PC-3 (cell line): ENCODE results near the gene TOPBP1. TPM values are rescaled to one million over a fixed set of nuclear protein-coding genes. Genes with fewer than 3 reads are reported as not detected.
A peak's percentile ranks its signal among the peaks of the same experiment; 100 is the strongest.

Source experiments
- ATAC-seq: fragments of 200-7000 bp; cut with Tn5 transposase; 2 replicates; pipeline ENCODE4 v1.9.1; 2020; ENCODE audit warnings: mild to moderate bottlenecking, moderate library complexity
- BruUV-seq: library from RNA; stranded (reverse); fragments of 400-500 nt; replicated peaks from 2 replicates; lab custom pipeline; 2021; lab: Mats Ljungman, UMichigan
- CTCF ChIA-PET: fragments of 300-600 bp; sonication (Branson Sonifier 250); formaldehyde crosslinking; loops from one replicate; lab custom pipeline; 2022; ENCODE audit warnings: antibody characterized with exemption; lab: Charles Lee
- POLR2A ChIA-PET: fragments of 300-600 bp; sonication (Branson Sonifier 250); formaldehyde crosslinking; loops from one replicate; lab custom pipeline; 2022; ENCODE audit warnings: antibody characterized with exemption; ENCODE audit not compliant: unreplicated experiment; lab: Charles Lee
- DNase-seq: peaks from one replicate; pipeline ENCODE4 v3.0.0-alpha.2; 2015
- H2AFZ ChIP-seq: fragments of 300-600 bp; sonication (generic); 2 replicates; pipeline ENCODE4 v1.6.0; 2016; ENCODE audit warnings: antibody characterized with exemption, low read length
- H3F3A ChIP-seq: fragments of 300-600 bp; sonication (generic); one replicate; pipeline ENCODE4 v1.6.0; 2017; ENCODE audit warnings: antibody characterized with exemption, low read length, control low read depth, mild to moderate bottlenecking; ENCODE audit not compliant: unreplicated experiment
- H3K27ac ChIP-seq: fragments of 300-600 bp; sonication (generic); 2 replicates; pipeline ENCODE4 v1.5.1; 2016; ENCODE audit warnings: mild to moderate bottlenecking, low read length
- H3K27me3 ChIP-seq: fragments of 300-600 bp; sonication (generic); 2 replicates; pipeline ENCODE4 v1.6.1; 2016; ENCODE audit warnings: low read length, mixed read lengths
- H3K36me3 ChIP-seq: fragments of 300-600 bp; sonication (generic); 2 replicates; pipeline ENCODE4 v1.6.1; 2016; ENCODE audit warnings: low read depth, mixed run types, low read length, mixed read lengths
- H3K4me1 ChIP-seq: fragments of 300-600 bp; sonication (generic); 2 replicates; pipeline ENCODE4 v1.5.1; 2016; ENCODE audit warnings: low read length; ENCODE audit not compliant: insufficient read depth
- H3K4me2 ChIP-seq: fragments of 300-600 bp; sonication (generic); 2 replicates; pipeline ENCODE4 v1.6.0; 2016; ENCODE audit warnings: low read length
- H3K4me3 ChIP-seq: fragments of 300-600 bp; sonication (generic); 2 replicates; pipeline ENCODE4 v1.5.1; 2016; ENCODE audit warnings: mild to moderate bottlenecking, low read length, mixed read lengths
- H3K79me2 ChIP-seq: fragments of 300-600 bp; sonication (generic); 2 replicates; pipeline ENCODE4 v1.6.1; 2017; ENCODE audit warnings: low read length, mixed read lengths
- H3K9ac ChIP-seq: fragments of 300-600 bp; sonication (generic); 2 replicates; pipeline ENCODE4 v1.6.0; 2016; ENCODE audit warnings: mild to moderate bottlenecking, low read length
- H3K9me2 ChIP-seq: fragments of 300-600 bp; sonication (generic); replicated peaks from 2 replicates; pipeline ENCODE4 v1.6.1; 2016; ENCODE audit warnings: mixed run types, low read length, mixed read lengths
- H3K9me3 ChIP-seq: fragments of 300-600 bp; sonication (generic); 2 replicates; pipeline ENCODE4 v1.6.1; 2016; ENCODE audit warnings: low read length, mixed read lengths
- H4K20me1 ChIP-seq: fragments of 300-600 bp; sonication (generic); 2 replicates; pipeline ENCODE4 v1.6.1; 2016; ENCODE audit warnings: low read length, mixed read lengths
- EZH2 ChIP-seq: fragments of 300-600 bp; sonication (generic); IDR thresholded peaks from one replicate; pipeline ENCODE4 v1.6.1; 2017; ENCODE audit warnings: antibody characterized with exemption, mild to moderate bottlenecking, low read length; ENCODE audit not compliant: unreplicated experiment
- EZH2phosphoT487 ChIP-seq: fragments of 300-600 bp; sonication (generic); IDR thresholded peaks from 2 replicates; pipeline ENCODE4 v1.6.1; 2018; ENCODE audit warnings: mild to moderate bottlenecking, antibody characterized with exemption, low read length, borderline replicate concordance
- intact Hi-C: fragments of 100-400 bp; cut with micrococcal nuclease; formaldehyde crosslinking; loops from 2 replicates; pipeline ENCODE4 v1.9.0; 2023
- total RNA-seq: library from RNA; depleted of rRNA; stranded (reverse); fragments of >200 nt; gene quantifications from 2 replicates; pipeline ENCODE4 v1.2.3, GENCODE V29; 2014
- TF ChIP-seq, protein P1 (sequence below): fragments of 300-600 bp; sonication (generic); conservative IDR thresholded peaks from 2 replicates; pipeline ENCODE4 v1.5.1; 2017; ENCODE audit warnings: antibody characterized with exemption, low read depth, mild to moderate bottlenecking, low read length

TOPBP1 gene
- total RNA-seq, 1 experiment from 2014 or later: 42.4 TPM

DNA sequence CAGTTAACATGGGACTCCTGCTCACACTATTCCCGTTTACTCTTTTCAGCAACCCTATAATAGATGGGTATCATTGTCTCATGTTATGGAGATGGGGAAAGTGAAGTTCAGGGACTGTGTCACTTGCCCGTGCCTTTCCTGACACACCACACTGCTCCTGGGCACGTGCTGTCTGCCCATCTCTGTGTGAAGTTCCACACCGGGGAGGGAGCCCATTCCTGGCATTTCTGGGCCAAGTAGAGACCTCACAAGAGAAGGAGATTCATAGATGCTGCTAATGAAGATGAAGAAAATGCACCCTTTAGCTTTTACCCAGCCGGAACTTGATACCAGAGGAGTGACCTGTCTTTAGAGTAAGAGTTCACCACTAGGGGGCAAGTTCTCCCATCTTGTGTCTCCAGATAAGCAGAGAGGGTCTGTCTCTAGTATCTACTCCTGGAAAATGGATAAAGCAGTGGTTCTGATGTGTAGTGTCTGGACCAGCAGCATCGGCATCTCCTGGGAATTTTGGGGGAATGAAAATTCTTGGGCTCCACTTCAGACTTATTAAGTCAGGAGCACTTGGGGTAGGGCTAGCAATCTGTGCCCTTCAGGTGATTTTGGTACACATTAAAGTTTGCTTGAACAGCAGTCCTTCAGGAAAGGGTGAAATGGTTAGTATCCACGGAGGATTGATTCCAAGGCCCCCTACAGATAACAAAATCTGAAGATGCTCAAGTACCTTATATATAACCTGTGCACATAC is 2.0 kb upstream of the TOPBP1 start:
- H3K9ac ChIP-seq: no peak overlapping the region
- peaks cover 41% of the 10 kb centered on the region for H3K79me2 ChIP-seq
- ChIA-PET POLR2A (no interaction called here), CTCF (no interaction called here)
- intact Hi-C loops: loop anchor here (5.0 kb wide), 3 partner anchors 71 to 264 kb away; partner anchors contain the start of gene SRPRB
- no peaks in the 10 kb centered on the region for H3K9me3 ChIP-seq
- ATAC-seq (peak; percentile 39; the same call in 1 of the 2 replicates), DNase-seq (peak; percentile 66)
- TF ChIP-seq, protein P1, sequence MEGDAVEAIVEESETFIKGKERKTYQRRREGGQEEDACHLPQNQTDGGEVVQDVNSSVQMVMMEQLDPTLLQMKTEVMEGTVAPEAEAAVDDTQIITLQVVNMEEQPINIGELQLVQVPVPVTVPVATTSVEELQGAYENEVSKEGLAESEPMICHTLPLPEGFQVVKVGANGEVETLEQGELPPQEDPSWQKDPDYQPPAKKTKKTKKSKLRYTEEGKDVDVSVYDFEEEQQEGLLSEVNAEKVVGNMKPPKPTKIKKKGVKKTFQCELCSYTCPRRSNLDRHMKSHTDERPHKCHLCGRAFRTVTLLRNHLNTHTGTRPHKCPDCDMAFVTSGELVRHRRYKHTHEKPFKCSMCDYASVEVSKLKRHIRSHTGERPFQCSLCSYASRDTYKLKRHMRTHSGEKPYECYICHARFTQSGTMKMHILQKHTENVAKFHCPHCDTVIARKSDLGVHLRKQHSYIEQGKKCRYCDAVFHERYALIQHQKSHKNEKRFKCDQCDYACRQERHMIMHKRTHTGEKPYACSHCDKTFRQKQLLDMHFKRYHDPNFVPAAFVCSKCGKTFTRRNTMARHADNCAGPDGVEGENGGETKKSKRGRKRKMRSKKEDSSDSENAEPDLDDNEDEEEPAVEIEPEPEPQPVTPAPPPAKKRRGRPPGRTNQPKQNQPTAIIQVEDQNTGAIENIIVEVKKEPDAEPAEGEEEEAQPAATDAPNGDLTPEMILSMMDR: peak; percentile 72
- TF ChIP-seq EZH2phosphoT487: no peak
- H3F3A ChIP-seq: no peaks in the 10 kb centered on the region
- H3K4me2 ChIP-seq: no peak overlapping the region
- H3K36me3 ChIP-seq: 0 out of 2 replicates have a peak, but pooled peaks cover 4% of the 10 kb centered on the region
- peaks cover 12% of the 10 kb centered on the region; the same call in 1 of the 2 replicates for H3K4me1 ChIP-seq
- no TSS peak for BruUV-seq
- H3K9me2 ChIP-seq: no peaks in the 10 kb centered on the region
- H4K20me1 ChIP-seq: no peaks in the 10 kb centered on the region
- H3K27ac ChIP-seq: no peak overlapping the region
- H3K4me3 ChIP-seq: no peak overlapping the region
- H3K27me3 ChIP-seq: no peaks in the 10 kb centered on the region
- no peak overlapping the region for H2AFZ ChIP-seq

DNA sequence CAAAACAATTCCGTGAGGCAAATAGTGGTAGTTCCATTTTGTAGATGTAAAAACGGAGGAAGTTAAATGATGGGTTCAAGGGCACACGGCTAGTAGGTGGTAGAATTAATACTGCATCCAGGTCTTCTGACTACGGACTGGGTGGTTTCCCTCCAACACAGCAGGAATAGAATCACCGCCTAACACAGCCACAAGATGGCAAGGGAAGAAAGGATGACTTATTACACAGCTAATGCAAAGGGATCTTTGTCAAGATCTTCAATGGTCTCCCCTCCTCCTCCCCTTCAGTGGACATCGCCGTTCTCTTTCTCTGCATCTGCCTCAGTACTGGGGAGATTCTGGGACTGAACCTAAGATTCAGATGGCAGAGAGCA is 524 bp upstream of the TOPBP1 start:
- peaks cover 14% of the 10 kb centered on the region; the same call in 1 of the 2 replicates for H3K36me3 ChIP-seq
- peak overlapping the region; percentile 95 for H3K4me3 ChIP-seq
- CTCF ChIA-PET: no interaction called here
- TF ChIP-seq, protein P1: 0 out of 2 replicates have a peak, but pooled peaks have one; percentile 16
- TF ChIP-seq EZH2phosphoT487 (no peak), EZH2 (no peak)
- no peaks in the 10 kb centered on the region for H3F3A ChIP-seq
- no peaks in the 10 kb centered on the region for H3K9me2 ChIP-seq
- H3K9ac ChIP-seq: peak overlapping the region; percentile 99
- peak overlapping the region; percentile 95 for H3K4me2 ChIP-seq
- BruUV-seq: TSS peak; percentile 92
- H3K9me3 ChIP-seq: no peaks in the 10 kb centered on the region
- H4K20me1 ChIP-seq: no peaks in the 10 kb centered on the region
- H3K27me3 ChIP-seq: no peaks in the 10 kb centered on the region
- ATAC-seq (peak; percentile 64), DNase-seq (peak; percentile 23)
- H3K4me1 ChIP-seq: peaks cover 12% of the 10 kb centered on the region; the same call in 1 of the 2 replicates
- POLR2A ChIA-PET: no interaction called here
- peak overlapping the region; percentile 57 for H3K27ac ChIP-seq
- intact Hi-C loops: loop anchor here (5.0 kb wide), 3 partner anchors 70 to 265 kb away; partner anchors contain the start of gene SRPRB
- peaks cover 46% of the 10 kb centered on the region for H3K79me2 ChIP-seq
- H2AFZ ChIP-seq: peak overlapping the region; percentile 94

DNA sequence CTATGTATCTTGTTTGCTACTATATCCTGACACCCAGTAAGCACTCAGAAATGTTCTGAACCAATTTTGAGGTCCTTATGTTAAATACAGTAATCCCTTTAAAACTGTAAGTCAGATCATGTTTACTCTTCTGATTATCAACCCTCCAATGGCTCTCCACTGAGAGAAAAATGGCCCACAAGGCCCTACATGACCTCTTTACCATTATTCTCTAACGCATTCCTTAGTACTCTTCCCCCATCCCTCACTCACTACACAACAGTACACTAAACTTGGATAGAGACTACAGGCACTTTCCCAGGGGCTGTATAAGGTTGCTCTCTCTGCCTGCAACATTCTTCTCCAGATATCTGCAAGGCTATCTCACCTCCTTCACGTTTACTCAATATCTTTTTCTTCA is 1.9 kb downstream of the TOPBP1 start:
- peak overlapping the region; percentile 95; the same call in 1 of the 2 replicates for H3K4me3 ChIP-seq
- H3K9me2 ChIP-seq: no peaks in the 10 kb centered on the region
- no TSS peak for BruUV-seq
- ATAC-seq (no peak), DNase-seq (no peak)
- no peak overlapping the region for H3K9ac ChIP-seq
- H4K20me1 ChIP-seq: no peaks in the 10 kb centered on the region; the same call in 1 of the 2 replicates
- no peak overlapping the region for H3K27ac ChIP-seq
- CTCF ChIA-PET: no interaction called here
- H3K4me1 ChIP-seq: peaks cover 12% of the 10 kb centered on the region; the same call in 1 of the 2 replicates
- H3K4me2 ChIP-seq: peak overlapping the region; percentile 95
- no peak overlapping the region for H2AFZ ChIP-seq
- H3F3A ChIP-seq: no peaks in the 10 kb centered on the region
- no peaks in the 10 kb centered on the region for H3K27me3 ChIP-seq
- peaks cover 46% of the 10 kb centered on the region for H3K79me2 ChIP-seq
- intact Hi-C loops: loop anchor here (5.0 kb wide), 3 partner anchors 68 to 267 kb away; partner anchors contain the start of gene SRPRB
- H3K36me3 ChIP-seq: peaks cover 26% of the 10 kb centered on the region; the same call in 1 of the 2 replicates
- TF ChIP-seq EZH2phosphoT487: no peak
- no peak for TF ChIP-seq EZH2
- TF ChIP-seq, protein P1: no peak
- POLR2A ChIA-PET: no interaction called here
- H3K9me3 ChIP-seq: no peaks in the 10 kb centered on the region
